Measurements from ENCODE around the gene ZNRF4. TPM values are rescaled to one million over a fixed set of nuclear protein-coding genes. Genes with fewer than 3 reads are reported as not detected.
A peak's percentile ranks its signal among the peaks of the same experiment; 100 is the strongest.

Gene ZNRF4
- total RNA-seq, 1 experiment from 2014 or later, result not detected

GRCh38 chr19:5447700-5448311 is 7.4 kb upstream of the ZNRF4 start:
- H3K36me3 Mint-ChIP-seq (ENCODE audit: insufficient read depth, unreplicated experiment), result no peaks in the 10 kb centered on the region
- H3K27me3 Mint-ChIP-seq (ENCODE audit: insufficient read depth, unreplicated experiment), result no peaks in the 10 kb centered on the region
- H3K4me3 ChIP-seq (ENCODE audit: low read depth, low read length), result no peak overlapping the region
- no peaks in the 10 kb centered on the region for H3K9me3 ChIP-seq
- H3K9me3 Mint-ChIP-seq (ENCODE audit: unreplicated experiment), result no peaks in the 10 kb centered on the region
- POLR2A ChIA-PET, result interaction anchor here (0.7 kb wide), 1 partner anchor 175 kb away, joined by 7 read pairs; the partner anchor contains the start of gene SAFB
- H3K27ac Mint-ChIP-seq (ENCODE audit: unreplicated experiment), result peak overlapping the region; percentile 43
- intact Hi-C loops (cut with micrococcal nuclease; ENCODE audit: unreplicated experiment), result no loop called here
- H3K4me1 Mint-ChIP-seq (ENCODE audit: low read depth, unreplicated experiment), result peaks cover 8% of the 10 kb centered on the region
- no peaks in the 10 kb centered on the region for H3K27me3 ChIP-seq (replicated peaks; ENCODE audit: control insufficient read depth, insufficient read depth, low read length)
- no peak overlapping the region for H3K4me3 Mint-ChIP-seq (ENCODE audit: unreplicated experiment)
- no TSS peak for BruUV-seq (replicated peaks)
- no peaks in the 10 kb centered on the region for H3K36me3 ChIP-seq (ENCODE audit: control insufficient read depth, insufficient read depth, low read length)
- no peak for DNase-seq
- H3K4me1 ChIP-seq, result no peaks in the 10 kb centered on the region
- CTCF ChIA-PET, result no interaction called here
- no peak for TF ChIP-seq CTCF (IDR thresholded peaks at IDR 0.05; ENCODE audit: insufficient read depth in 1 of 2, low read depth in 1 of 2, low read length in 1 of 2, severe bottlenecking in 1 of 2, unreplicated experiment in 1 of 2)

- no peak overlapping the region for H3K4me3 ChIP-seq (ENCODE audit: low read depth, low read length)
- H3K4me1 Mint-ChIP-seq (ENCODE audit: low read depth, unreplicated experiment), result peaks cover 8% of the 10 kb centered on the region
- DNase-seq, result no peak
- no peaks in the 10 kb centered on the region for H3K4me1 ChIP-seq
- no peaks in the 10 kb centered on the region for H3K36me3 ChIP-seq (ENCODE audit: control insufficient read depth, insufficient read depth, low read length)
- no TSS peak for BruUV-seq (replicated peaks)
- H3K27ac Mint-ChIP-seq (ENCODE audit: unreplicated experiment), result peak overlapping the region; percentile 43
- no peak for TF ChIP-seq CTCF (IDR thresholded peaks at IDR 0.05; ENCODE audit: insufficient read depth in 1 of 2, low read depth in 1 of 2, low read length in 1 of 2, severe bottlenecking in 1 of 2, unreplicated experiment in 1 of 2)
- CTCF ChIA-PET, result no interaction called here
- H3K9me3 ChIP-seq, result peaks cover 4% of the 10 kb centered on the region; the same call in 1 of the 2 replicates
- H3K4me3 Mint-ChIP-seq (ENCODE audit: unreplicated experiment), result no peak overlapping the region
- H3K27me3 Mint-ChIP-seq (ENCODE audit: insufficient read depth, unreplicated experiment), result no peaks in the 10 kb centered on the region
- H3K36me3 Mint-ChIP-seq (ENCODE audit: insufficient read depth, unreplicated experiment), result no peaks in the 10 kb centered on the region
- no peaks in the 10 kb centered on the region for H3K27me3 ChIP-seq (replicated peaks; ENCODE audit: control insufficient read depth, insufficient read depth, low read length)
- intact Hi-C loops (cut with micrococcal nuclease; ENCODE audit: unreplicated experiment), result no loop called here
- no peaks in the 10 kb centered on the region for H3K9me3 Mint-ChIP-seq (ENCODE audit: unreplicated experiment)
- POLR2A ChIA-PET, result no interaction called here
These were observed 6.8 kb upstream of the ZNRF4 start for GRCh38 chr19:5448374-5448773.

- BruUV-seq (replicated peaks), result no TSS peak
- Mint-ChIP-seq H3K4me1 (ENCODE audit: low read depth, unreplicated experiment) (peaks cover 8% of the 10 kb centered on the region), H3K4me3 (ENCODE audit: unreplicated experiment) (no peak overlapping the region), H3K27me3 (ENCODE audit: insufficient read depth, unreplicated experiment) (no peaks in the 10 kb centered on the region), H3K27ac (ENCODE audit: unreplicated experiment) (no peak overlapping the region), H3K36me3 (ENCODE audit: insufficient read depth, unreplicated experiment) (no peaks in the 10 kb centered on the region), H3K9me3 (ENCODE audit: unreplicated experiment) (no peaks in the 10 kb centered on the region)
- Histone ChIP-seq H3K4me3 (ENCODE audit: low read depth, low read length) (no peak overlapping the region), H3K36me3 (ENCODE audit: control insufficient read depth, insufficient read depth, low read length) (no peaks in the 10 kb centered on the region), H3K27me3 (replicated peaks; ENCODE audit: control insufficient read depth, insufficient read depth, low read length) (no peaks in the 10 kb centered on the region), H3K9me3 (peaks cover 4% of the 10 kb centered on the region; the same call in 1 of the 2 replicates), H3K4me1 (no peaks in the 10 kb centered on the region)
- ChIA-PET POLR2A (no interaction called here), CTCF (no interaction called here)
- intact Hi-C loops (cut with micrococcal nuclease; ENCODE audit: unreplicated experiment), result no loop called here
- no peak for TF ChIP-seq CTCF (IDR thresholded peaks at IDR 0.05; ENCODE audit: insufficient read depth in 1 of 2, low read depth in 1 of 2, low read length in 1 of 2, severe bottlenecking in 1 of 2, unreplicated experiment in 1 of 2)
- DNase-seq, result no peak
These were observed 4.6 kb upstream of the ZNRF4 start for GRCh38 chr19:5450482-5451126.

Data from Caco-2 (cell line).